Upper lobe of left lung (tissue), 4 donors: Measurements from ENCODE around the gene NBEA.

Experiments
- EP300 ChIP-seq, 4 donors: sonication (generic); formaldehyde crosslinking; IDR thresholded peaks; one replicate each; pipeline ENCODE4 v1.5.1; 2017; ENCODE audit warnings: antibody characterized with exemption in 4 of 4, control low read depth in 2 of 4
- POLR2A ChIP-seq, 4 donors: fragments of 450-650 bp; IDR thresholded peaks; one replicate each; pipeline ENCODE4 v1.5.1; 2016 to 2017; ENCODE audit warnings: antibody characterized with exemption in 4 of 4, mild to moderate bottlenecking in 2 of 4
- TF ChIP-seq, protein P1 (sequence below), 6 experiments: fragments of 450-650 bp in 4 of 6; fragments of 200-600 bp in 2 of 6; sonication (generic) in 2 of 6; IDR thresholded peaks; one replicate each; pipeline ENCODE4 v1.5.1; 2016 to 2019; ENCODE audit warnings: antibody characterized with exemption in 6 of 6

DNA sequence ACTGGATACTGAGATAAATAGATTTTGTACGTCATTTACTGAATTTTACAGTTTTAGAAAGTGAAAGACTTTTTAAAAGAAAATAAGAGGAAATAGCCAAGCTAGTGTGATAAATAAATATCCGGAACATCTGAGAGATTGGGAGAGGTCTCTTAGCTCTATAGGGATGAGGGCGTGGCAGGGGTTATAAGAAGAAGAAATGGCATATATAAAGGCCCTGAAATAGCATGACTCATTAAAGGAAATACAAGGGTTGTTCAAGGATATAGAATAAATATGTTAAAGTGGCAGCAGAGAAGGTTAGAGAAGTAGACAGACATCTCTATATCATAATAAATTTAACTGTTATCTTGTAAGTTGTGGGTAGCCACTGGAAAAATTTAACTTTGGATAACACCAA is 390.1 kb downstream of the NBEA start:
- TF ChIP-seq, protein P1, sequence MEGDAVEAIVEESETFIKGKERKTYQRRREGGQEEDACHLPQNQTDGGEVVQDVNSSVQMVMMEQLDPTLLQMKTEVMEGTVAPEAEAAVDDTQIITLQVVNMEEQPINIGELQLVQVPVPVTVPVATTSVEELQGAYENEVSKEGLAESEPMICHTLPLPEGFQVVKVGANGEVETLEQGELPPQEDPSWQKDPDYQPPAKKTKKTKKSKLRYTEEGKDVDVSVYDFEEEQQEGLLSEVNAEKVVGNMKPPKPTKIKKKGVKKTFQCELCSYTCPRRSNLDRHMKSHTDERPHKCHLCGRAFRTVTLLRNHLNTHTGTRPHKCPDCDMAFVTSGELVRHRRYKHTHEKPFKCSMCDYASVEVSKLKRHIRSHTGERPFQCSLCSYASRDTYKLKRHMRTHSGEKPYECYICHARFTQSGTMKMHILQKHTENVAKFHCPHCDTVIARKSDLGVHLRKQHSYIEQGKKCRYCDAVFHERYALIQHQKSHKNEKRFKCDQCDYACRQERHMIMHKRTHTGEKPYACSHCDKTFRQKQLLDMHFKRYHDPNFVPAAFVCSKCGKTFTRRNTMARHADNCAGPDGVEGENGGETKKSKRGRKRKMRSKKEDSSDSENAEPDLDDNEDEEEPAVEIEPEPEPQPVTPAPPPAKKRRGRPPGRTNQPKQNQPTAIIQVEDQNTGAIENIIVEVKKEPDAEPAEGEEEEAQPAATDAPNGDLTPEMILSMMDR (IDR thresholded peaks at IDR 0.05): no peak
- no peak for TF ChIP-seq EP300 (IDR thresholded peaks at IDR 0.05)
- TF ChIP-seq POLR2A (IDR thresholded peaks at IDR 0.05): no peak
